A549 (cell line): ENCODE measurements around the gene TRAF3IP1. TPM values are rescaled to one million over a fixed set of nuclear protein-coding genes. Genes with fewer than 3 reads are reported as not detected.

Experiments
- ATAC-seq, 2 experiments: fragments of 200-7000 bp in 1 of 2; fragments of >200 bp in 1 of 2; cut with Nextera tagmentation in 1 of 2; cut with Tn5 transposase in 1 of 2; 3 replicates each; pipeline versions ENCODE4 v1.8.0 to v1.9.1; 2018 to 2020; ENCODE audit warnings: mild to moderate bottlenecking in 1 of 2, moderate library complexity in 1 of 2
- CTCF ChIA-PET: fragments of 300-600 bp; sonication (Branson Sonifier 250); formaldehyde crosslinking; extraction: SDS; loops from one replicate; lab custom pipeline; 2021; ENCODE audit warnings: antibody characterized with exemption, inconsistent platforms; lab: Yijun Ruan, JAX
- POLR2A ChIA-PET: fragments of 350-600 bp; formaldehyde crosslinking; extraction: SDS; loops from one replicate; lab custom pipeline; 2021; ENCODE audit warnings: antibody characterized with exemption, inconsistent platforms; lab: Yijun Ruan, JAX
- DNase-seq, 2 experiments: peaks; one replicate each; pipeline versions ENCODE4 v3.0.0 to v3.0.0-alpha.2; 2011 to 2016; ENCODE audit warnings: low read depth in 1 of 2, low spot score in 1 of 2
- FAIRE-seq: peaks from 2 replicates; lab custom pipeline; 2011; peaks lifted over from hg19 to GRCh38; lab: Jason Lieb, UNC
- H3K27ac ChIP-seq, 2 experiments: fragments of >200 bp; sonication (Bioruptor Twin); formaldehyde crosslinking; 3 replicates each; pipeline ENCODE4 v1.5.1; 2016 to 2017
- H3K4me1 ChIP-seq: fragments of >200 bp; sonication (Bioruptor Twin); formaldehyde crosslinking; 3 replicates; pipeline ENCODE4 v1.6.1; 2016
- H3K4me2 ChIP-seq: fragments of >200 bp; sonication (Bioruptor Twin); formaldehyde crosslinking; 3 replicates; pipeline ENCODE4 v1.6.1; 2016
- H3K4me3 ChIP-seq: fragments of >200 bp; sonication (Bioruptor Twin); formaldehyde crosslinking; 3 replicates; pipeline ENCODE4 v1.5.1; 2016
- H3K9me3 ChIP-seq: fragments of >200 bp; sonication (Bioruptor Twin); formaldehyde crosslinking; 3 replicates; pipeline ENCODE4 v1.6.1; 2016
- CBX2 ChIP-seq: fragments of 200-600 bp; sonication (generic); IDR thresholded peaks from 2 replicates; pipeline ENCODE4 v1.6.1; 2016; ENCODE audit warnings: low read depth, mild to moderate bottlenecking, borderline replicate concordance
- CHD2 ChIP-seq: fragments of 150-350 bp; IDR thresholded peaks from 2 replicates; pipeline ENCODE4 v1.6.1; 2014; ENCODE audit warnings: low read length; ENCODE audit not compliant: partially characterized antibody
- FOSB ChIP-seq: fragments of 250-450 bp; sonication (Bioruptor Pico); IDR thresholded peaks from 2 replicates; pipeline ENCODE4 v1.5.0; 2020; ENCODE audit warnings: mild to moderate bottlenecking, moderate library complexity
- GATA3 ChIP-seq: IDR thresholded peaks from 2 replicates; pipeline ENCODE4 v1.6.1; 2012; ENCODE audit warnings: borderline replicate concordance
- HOXB13 ChIP-seq: fragments of 250-450 bp; sonication (Bioruptor Pico); IDR thresholded peaks from 2 replicates; pipeline ENCODE4 v1.5.0; 2020; ENCODE audit warnings: low read depth, mild to moderate bottlenecking, moderate library complexity
- JUNB ChIP-seq: fragments of >200 bp; sonication (Bioruptor Twin); formaldehyde crosslinking; IDR thresholded peaks from 2 replicates; pipeline ENCODE4 v1.6.1; 2016
- MAFK ChIP-seq: fragments of 450-650 bp; IDR thresholded peaks from 2 replicates; pipeline ENCODE4 v1.6.1; 2014; ENCODE audit not compliant: partially characterized antibody
- NFE2L2 ChIP-seq: fragments of 150-350 bp; conservative IDR thresholded peaks from 2 replicates; pipeline ENCODE4 v1.6.1; 2014; ENCODE audit warnings: low read length
- RAD21 ChIP-seq, 2 experiments: fragments of >200 bp in 1 of 2; sonication (Bioruptor Twin) in 1 of 2; formaldehyde crosslinking in 1 of 2; IDR thresholded peaks in 1 of 2; conservative IDR thresholded peaks in 1 of 2; 2 replicates in 1 of 2; 3 replicates in 1 of 2; pipeline ENCODE4 v1.6.1; 2012 to 2018; ENCODE audit warnings: inconsistent platforms in 1 of 2
- WGBS: methylation state at CpG from one replicate; pipeline ENCODE4 v1.1.6; 2017; ENCODE audit errors: missing lambda C conversion rate; 5-methylcytosine and 5-hydroxymethylcytosine counted together
- polyA plus RNA-seq, 4 experiments: library from polyadenylated mRNA; depleted of rRNA in 3 of 4; stranded (reverse); fragments of >200 nt; fragmentation: RNase III in 1 of 4; extraction: RNeasy Plus Mini Kit Qiagen cat#74134 plus additional on column Dnase treatment in 1 of 4; gene quantifications; 2 replicates in 3 of 4; 3 replicates in 1 of 4; pipeline ENCODE4 v1.2.3, GENCODE V29; 2011 to 2017
- TF ChIP-seq, protein P1 (sequence below): fragments of >200 bp; sonication (Bioruptor Twin); formaldehyde crosslinking; IDR thresholded peaks from 3 replicates; pipeline ENCODE4 v1.6.1; 2016
- TF ChIP-seq, protein P2 (sequence below): fragments of 250-450 bp; sonication (Bioruptor Pico); IDR thresholded peaks from 2 replicates; pipeline ENCODE4 v1.5.0; 2021; ENCODE audit warnings: mild to moderate bottlenecking, moderate library complexity, borderline replicate concordance
- TF ChIP-seq, protein P3 (sequence below): IDR thresholded peaks from 2 replicates; pipeline ENCODE4 v1.6.1; 2012
- TF ChIP-seq, protein P4 (sequence below): fragments of 150-350 bp; IDR thresholded peaks from 2 replicates; pipeline ENCODE4 v1.6.1; 2014; ENCODE audit warnings: low read depth, mild to moderate bottlenecking, low read length
- TF ChIP-seq, protein P5 (sequence below): fragments of >200 bp; sonication (Bioruptor Twin); formaldehyde crosslinking; IDR thresholded peaks from 2 replicates; pipeline ENCODE4 v1.6.1; 2016

TRAF3IP1 gene
- polyA plus RNA-seq, 2 of the 4 experiments (the other 2 are of a cell fraction): 10.6 to 19.2 TPM

DNA sequence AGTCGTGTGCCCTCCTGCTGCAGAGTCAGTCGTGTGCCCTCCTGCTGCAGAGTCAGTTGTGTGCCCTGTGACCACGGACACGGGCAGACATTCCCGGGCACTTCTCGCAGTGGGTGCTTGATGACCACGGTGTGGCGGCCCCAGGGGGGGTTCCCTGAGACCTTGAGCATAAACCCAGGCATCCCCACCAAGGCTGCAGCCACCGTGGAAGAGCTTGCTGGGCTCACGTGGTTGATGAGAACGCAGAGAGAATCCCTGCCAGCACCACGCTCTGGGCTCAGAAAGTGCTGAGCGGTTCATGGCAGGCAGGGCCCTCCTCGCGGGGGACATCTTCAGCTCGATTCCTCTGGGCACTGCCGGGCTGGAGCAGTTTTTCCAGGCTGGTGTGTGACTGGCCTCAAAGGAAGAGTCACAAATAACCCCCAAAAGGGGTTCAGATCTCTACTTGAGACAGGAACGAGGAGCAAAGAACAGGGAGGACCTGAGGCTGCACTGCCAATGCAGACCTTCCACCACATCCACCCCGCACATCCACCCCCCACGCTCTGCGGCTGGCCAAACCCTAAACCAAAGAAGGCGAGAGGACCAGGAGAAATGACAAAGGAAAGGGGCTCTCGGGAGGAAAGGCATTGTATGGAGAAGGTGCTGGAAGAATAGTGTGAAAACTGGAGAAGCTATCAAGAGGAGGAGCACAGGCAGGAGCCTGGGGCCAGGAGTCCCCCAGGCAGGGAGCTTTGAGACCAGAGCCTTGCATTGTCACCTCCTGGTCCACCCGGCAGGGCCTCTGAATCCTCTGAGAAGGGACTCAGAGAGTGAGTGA lies 23.5 kb upstream of the TRAF3IP1 start (continued):
- TF ChIP-seq, protein P1, sequence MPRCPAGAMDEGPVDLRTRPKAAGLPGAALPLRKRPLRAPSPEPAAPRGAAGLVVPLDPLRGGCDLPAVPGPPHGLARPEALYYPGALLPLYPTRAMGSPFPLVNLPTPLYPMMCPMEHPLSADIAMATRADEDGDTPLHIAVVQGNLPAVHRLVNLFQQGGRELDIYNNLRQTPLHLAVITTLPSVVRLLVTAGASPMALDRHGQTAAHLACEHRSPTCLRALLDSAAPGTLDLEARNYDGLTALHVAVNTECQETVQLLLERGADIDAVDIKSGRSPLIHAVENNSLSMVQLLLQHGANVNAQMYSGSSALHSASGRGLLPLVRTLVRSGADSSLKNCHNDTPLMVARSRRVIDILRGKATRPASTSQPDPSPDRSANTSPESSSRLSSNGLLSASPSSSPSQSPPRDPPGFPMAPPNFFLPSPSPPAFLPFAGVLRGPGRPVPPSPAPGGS: no peak

DNA sequence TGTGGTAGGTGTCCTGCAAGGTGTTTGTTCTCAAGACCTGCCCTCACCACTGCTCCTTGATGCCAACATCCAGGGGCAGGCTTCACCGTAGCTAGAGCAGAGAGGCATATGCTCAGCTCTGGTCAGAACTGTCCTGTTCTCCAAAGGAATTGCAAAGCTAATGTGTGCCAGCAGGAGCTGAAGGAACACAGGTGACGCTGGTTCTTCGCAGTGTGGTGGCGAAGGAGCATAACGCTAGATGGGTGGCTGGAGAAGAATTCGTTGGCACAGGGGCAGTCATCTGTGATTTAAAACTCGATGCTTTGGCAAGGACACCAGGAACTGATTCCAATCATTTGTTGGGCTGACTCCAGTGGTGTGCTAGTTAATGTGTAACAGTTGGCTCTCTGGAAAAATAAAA lies 20.5 kb upstream of the TRAF3IP1 start:
- H3K4me2 ChIP-seq: peak overlapping the region; percentile 64
- H3K4me3 ChIP-seq: no peak overlapping the region
- peak in 1 of 2 experiments; percentile 68; a peak in 3 of 6 replicates for ATAC-seq
- TF ChIP-seq, protein P2, sequence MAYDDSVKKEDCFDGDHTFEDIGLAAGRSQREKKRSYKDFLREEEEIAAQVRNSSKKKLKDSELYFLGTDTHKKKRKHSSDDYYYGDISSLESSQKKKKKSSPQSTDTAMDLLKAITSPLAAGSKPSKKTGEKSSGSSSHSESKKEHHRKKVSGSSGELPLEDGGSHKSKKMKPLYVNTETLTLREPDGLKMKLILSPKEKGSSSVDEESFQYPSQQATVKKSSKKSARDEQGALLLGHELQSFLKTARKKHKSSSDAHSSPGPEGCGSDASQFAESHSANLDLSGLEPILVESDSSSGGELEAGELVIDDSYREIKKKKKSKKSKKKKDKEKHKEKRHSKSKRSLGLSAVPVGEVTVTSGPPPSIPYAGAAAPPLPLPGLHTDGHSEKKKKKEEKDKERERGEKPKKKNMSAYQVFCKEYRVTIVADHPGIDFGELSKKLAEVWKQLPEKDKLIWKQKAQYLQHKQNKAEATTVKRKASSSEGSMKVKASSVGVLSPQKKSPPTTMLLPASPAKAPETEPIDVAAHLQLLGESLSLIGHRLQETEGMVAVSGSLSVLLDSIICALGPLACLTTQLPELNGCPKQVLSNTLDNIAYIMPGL: no peak
- TF ChIP-seq, all 56 proteins: peak for 0
- POLR2A ChIA-PET: no interaction called here
- CTCF ChIA-PET: interaction anchor here (1.0 to 1.9 kb wide), 5 partner anchors 9 to 43 kb away, joined by 3 to 9 read pairs (median 4); no protein-coding TSS in a partner anchor
- no peaks in the 10 kb centered on the region for H3K9me3 ChIP-seq
- peaks cover 28% of the 10 kb centered on the region for H3K4me1 ChIP-seq
- H3K27ac ChIP-seq: peak overlapping the region; percentile 68 to 71
- WGBS: 46% methylated on average over 7 of the region's 7 CpGs
- no peak for FAIRE-seq
- DNase-seq: peak in 1 of 2 experiments; percentile 35

DNA sequence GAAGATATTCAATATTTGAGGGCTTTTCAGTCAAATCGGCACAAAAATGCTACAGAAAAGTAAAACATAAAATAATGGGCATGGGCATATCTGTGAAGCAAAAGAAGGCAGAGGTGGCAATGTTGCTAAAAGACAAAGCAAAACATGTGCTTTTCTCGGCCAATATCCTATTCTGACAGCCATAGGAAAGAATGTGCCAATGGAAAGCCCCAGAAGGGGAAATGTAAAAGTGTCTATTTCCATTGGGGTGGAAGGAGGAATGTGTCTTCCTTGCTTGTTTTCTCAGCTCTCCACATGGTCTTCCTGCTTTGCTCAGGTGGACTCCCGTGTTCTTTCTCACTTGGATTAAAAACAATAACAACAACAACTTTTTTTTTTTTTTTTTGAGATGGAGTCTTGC lies 18.2 kb upstream of the TRAF3IP1 start:
- Histone ChIP-seq H3K4me3 (no peak overlapping the region), H3K27ac (0 out of 6 replicates have a peak overlapping the region, but pooled peaks of 1 of the 2 experiments have one; percentile 0), H3K9me3 (no peaks in the 10 kb centered on the region), H3K4me1 (peaks cover 33% of the 10 kb centered on the region), H3K4me2 (peak overlapping the region; percentile 7; the same call in 1 of the 3 replicates)
- ChIA-PET POLR2A (interaction anchor here (0.6 kb wide), 1 partner anchor 1867 kb away, joined by 3 read pairs; no protein-coding TSS in a partner anchor), CTCF (interaction anchor here (0.7 to 5.0 kb wide), 3 partner anchors 12 to 46 kb away, joined by 3 to 29 read pairs (median 4); partner anchors contain the start of gene PER2)
- DNase-seq: no peak
- ATAC-seq: no peak
- TF ChIP-seq, protein P3, sequence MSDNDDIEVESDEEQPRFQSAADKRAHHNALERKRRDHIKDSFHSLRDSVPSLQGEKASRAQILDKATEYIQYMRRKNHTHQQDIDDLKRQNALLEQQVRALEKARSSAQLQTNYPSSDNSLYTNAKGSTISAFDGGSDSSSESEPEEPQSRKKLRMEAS: 0 out of 2 replicates have a peak, but pooled peaks have one; percentile 10
- TF ChIP-seq MAFK (peak; percentile 49), HOXB13 (CRISPR knock-in tag) (no peak)
- no peak for FAIRE-seq
- WGBS: 63% methylated on average over 3 of the region's 3 CpGs

DNA sequence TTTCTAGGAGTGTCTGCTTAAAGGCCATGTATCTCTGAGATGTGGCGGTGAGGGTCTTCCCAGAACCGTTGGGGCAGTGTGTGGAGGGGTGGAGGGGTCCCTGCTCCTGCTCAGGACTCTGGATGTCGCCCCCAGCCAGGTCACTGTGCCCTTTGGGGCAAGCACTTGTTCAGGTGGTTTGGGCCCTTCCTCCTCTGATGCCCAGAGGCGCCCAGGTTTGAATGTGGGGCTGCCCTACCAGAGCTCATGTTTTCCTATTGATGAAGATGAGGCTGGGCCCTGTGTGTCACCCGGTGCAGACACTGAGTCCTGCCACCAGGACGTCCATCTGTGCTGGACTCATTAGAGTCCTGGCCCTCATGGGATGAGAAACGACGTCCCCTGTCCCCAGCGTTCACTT lies 17.6 kb upstream of the TRAF3IP1 start:
- WGBS: 79% methylated on average over 8 of the region's 9 CpGs
- FAIRE-seq (no peak), ATAC-seq (no peak), DNase-seq (no peak)
- ChIA-PET CTCF (interaction anchor here (0.8 to 5.0 kb wide), 3 partner anchors 12 to 47 kb away, joined by 3 to 29 read pairs (median 4); partner anchors contain the start of gene PER2), POLR2A (interaction anchor here (1.0 kb wide), 1 partner anchor 15 kb away, joined by 3 read pairs; the partner anchor contains the start of gene PER2)
- Histone ChIP-seq H3K27ac (no peak overlapping the region), H3K9me3 (no peaks in the 10 kb centered on the region), H3K4me3 (no peak overlapping the region), H3K4me2 (no peak overlapping the region), H3K4me1 (peaks cover 33% of the 10 kb centered on the region)
- TF ChIP-seq, protein P4, sequence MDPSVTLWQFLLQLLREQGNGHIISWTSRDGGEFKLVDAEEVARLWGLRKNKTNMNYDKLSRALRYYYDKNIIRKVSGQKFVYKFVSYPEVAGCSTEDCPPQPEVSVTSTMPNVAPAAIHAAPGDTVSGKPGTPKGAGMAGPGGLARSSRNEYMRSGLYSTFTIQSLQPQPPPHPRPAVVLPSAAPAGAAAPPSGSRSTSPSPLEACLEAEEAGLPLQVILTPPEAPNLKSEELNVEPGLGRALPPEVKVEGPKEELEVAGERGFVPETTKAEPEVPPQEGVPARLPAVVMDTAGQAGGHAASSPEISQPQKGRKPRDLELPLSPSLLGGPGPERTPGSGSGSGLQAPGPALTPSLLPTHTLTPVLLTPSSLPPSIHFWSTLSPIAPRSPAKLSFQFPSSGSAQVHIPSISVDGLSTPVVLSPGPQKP: no peak
- TF ChIP-seq FOSB (CRISPR knock-in tag) (no peak), MAFK (no peak), NFE2L2 (no peak), JUNB (no peak), RAD21 (conservative IDR thresholded peaks at IDR 0.05 in 1 of 2, IDR thresholded peaks at IDR 0.05 in 1 of 2) (no peak), CHD2 (no peak), CBX2 (no peak), GATA3 (no peak)
- TF ChIP-seq, protein P5, sequence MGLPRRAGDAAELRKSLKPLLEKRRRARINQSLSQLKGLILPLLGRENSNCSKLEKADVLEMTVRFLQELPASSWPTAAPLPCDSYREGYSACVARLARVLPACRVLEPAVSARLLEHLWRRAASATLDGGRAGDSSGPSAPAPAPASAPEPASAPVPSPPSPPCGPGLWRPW: no peak
